ENCODE results near the gene LRCH3. TPM values are rescaled to one million over a fixed set of nuclear protein-coding genes. Genes with fewer than 3 reads are reported as not detected.

Gene LRCH3
- total RNA-seq = 99.0 TPM

- H3K4me1 ChIP-seq = peaks cover 33% of the 10 kb centered on the region
- H3K4me3 ChIP-seq = peak within 1 kb of the TSS; percentile 71 to 73
- H3K36me3 ChIP-seq = no peaks in the 10 kb centered on the region
- no peak for DNase-seq (ENCODE audit: extremely low spot score in 2 of 2)
- H3K9me3 ChIP-seq = no peaks in the 10 kb centered on the region
- TF ChIP-seq CTCF (IDR thresholded peaks at IDR 0.05) (no peak), POLR2A (IDR thresholded peaks at IDR 0.05) (peak in 1 of 2 donors; percentile 67), POLR2AphosphoS5 (IDR thresholded peaks at IDR 0.05; ENCODE audit: insufficient read depth in 1 of 2, low read depth in 1 of 2) (peak; percentile 73 to 94)
- H3K27ac ChIP-seq = peak within 1 kb of the TSS; percentile 98
- intact Hi-C loops (cut with DNase I) = no loop called here
- H3K27me3 ChIP-seq = no peaks in the 10 kb centered on the region
These were observed at the start of gene LRCH3 for GRCh38 chr3:197791113-197791891. TSS of gene LRCH3 (plus strand) at chr3:197791254. CDS start at chr3:197791279, 25 bp downstream.

GRCh38 chr3:197742787-197743186, 48.3 kb upstream of the LRCH3 start:
- no peak for DNase-seq (ENCODE audit: extremely low spot score in 2 of 2)
- Histone ChIP-seq H3K27ac (no peak overlapping the region), H3K9me3 (no peaks in the 10 kb centered on the region), H3K27me3 (no peaks in the 10 kb centered on the region), H3K36me3 (no peaks in the 10 kb centered on the region), H3K4me3 (no peak overlapping the region), H3K4me1 (peaks cover 2% of the 10 kb centered on the region)
- intact Hi-C loops (cut with DNase I) = no loop called here
- no peak for TF ChIP-seq CTCF (IDR thresholded peaks at IDR 0.05)
- TF ChIP-seq POLR2A (IDR thresholded peaks at IDR 0.05) = no peak
- TF ChIP-seq POLR2AphosphoS5 (IDR thresholded peaks at IDR 0.05; ENCODE audit: insufficient read depth in 1 of 2, low read depth in 1 of 2) = no peak

GRCh38 chr3:197746209-197746608, 44.8 kb upstream of the LRCH3 start:
- Histone ChIP-seq H3K4me3 (no peak overlapping the region), H3K9me3 (no peaks in the 10 kb centered on the region), H3K27me3 (no peaks in the 10 kb centered on the region), H3K36me3 (no peaks in the 10 kb centered on the region), H3K4me1 (peaks cover 3% of the 10 kb centered on the region), H3K27ac (no peak overlapping the region)
- no peak for DNase-seq (ENCODE audit: extremely low spot score in 2 of 2)
- no peak for TF ChIP-seq CTCF (IDR thresholded peaks at IDR 0.05)
- no peak for TF ChIP-seq POLR2AphosphoS5 (IDR thresholded peaks at IDR 0.05; ENCODE audit: insufficient read depth in 1 of 2, low read depth in 1 of 2)
- TF ChIP-seq POLR2A (IDR thresholded peaks at IDR 0.05) = no peak
- intact Hi-C loops (cut with DNase I) = no loop called here

GRCh38 chr3:197746801-197747237, 44.2 kb upstream of the LRCH3 start:
- H3K27me3 ChIP-seq = no peaks in the 10 kb centered on the region
- intact Hi-C loops (cut with DNase I) = no loop called here

More at GRCh38 chr3:197746801-197747237, 44.2 kb upstream of the LRCH3 start:
- no peak for DNase-seq (ENCODE audit: extremely low spot score in 2 of 2)
- H3K27ac ChIP-seq = no peak overlapping the region
- H3K9me3 ChIP-seq = no peaks in the 10 kb centered on the region
- no peaks in the 10 kb centered on the region for H3K36me3 ChIP-seq
- peaks cover 9% of the 10 kb centered on the region for H3K4me1 ChIP-seq
- TF ChIP-seq CTCF (IDR thresholded peaks at IDR 0.05) (no peak), POLR2AphosphoS5 (IDR thresholded peaks at IDR 0.05; ENCODE audit: insufficient read depth in 1 of 2, low read depth in 1 of 2) (no peak), POLR2A (IDR thresholded peaks at IDR 0.05) (no peak)
- no peak overlapping the region for H3K4me3 ChIP-seq

All from vagina (tissue), 2 donors.